Ovary (tissue), 9 donors: Measurements from ENCODE around the gene FBXW7. TPM values are rescaled to one million over a fixed set of nuclear protein-coding genes. Genes with fewer than 3 reads are reported as not detected.

Source experiments
- DNase-seq, 5 donors: peaks; one replicate each; pipeline ENCODE4 v3.0.0-alpha.2; 2019 to 2020
- H3K27ac ChIP-seq, 2 donors: fragments of 200-600 bp; one replicate each; pipeline versions ENCODE4 v1.5.1 to v1.8.0; 2019 to 2022
- H3K27me3 ChIP-seq: fragments of 200-600 bp; one replicate; pipeline ENCODE4 v1.8.0; 2022
- H3K36me3 ChIP-seq: fragments of 200-600 bp; sonication (generic); one replicate; pipeline ENCODE4 v1.5.1; 2019
- H3K4me1 ChIP-seq: one replicate; pipeline ENCODE4 v1.8.1; 2013; ENCODE audit warnings: mild to moderate bottlenecking, moderate library complexity; ENCODE audit not compliant: insufficient read depth
- H3K4me3 ChIP-seq: fragments of 200-600 bp; sonication (generic); one replicate; pipeline ENCODE4 v1.5.1; 2017
- H3K9me3 ChIP-seq, 2 donors: fragments of 200-600 bp in 1 of 2; sonication (generic) in 1 of 2; one replicate each; pipeline versions ENCODE4 v1.5.1 to v1.8.1; 2013 to 2019; ENCODE audit warnings: mild to moderate bottlenecking in 1 of 2, moderate library complexity in 1 of 2
- CTCF ChIP-seq, 3 donors: fragments of 450-650 bp in 2 of 3; fragments of 200-600 bp in 1 of 3; IDR thresholded peaks; one replicate each; pipeline versions ENCODE4 v1.5.1 to v1.8.0; 2016 to 2022; ENCODE audit warnings: antibody characterized with exemption in 3 of 3, mild to moderate bottlenecking in 1 of 3
- EP300 ChIP-seq: sonication (generic); formaldehyde crosslinking; IDR thresholded peaks from one replicate; pipeline ENCODE4 v1.6.1; 2017; ENCODE audit warnings: antibody characterized with exemption
- POLR2A ChIP-seq: fragments of 450-650 bp; IDR thresholded peaks from one replicate; pipeline ENCODE4 v1.6.1; 2017; ENCODE audit warnings: antibody characterized with exemption, mild to moderate bottlenecking, moderate library complexity
- WGBS, 3 donors: extraction: QIAGEN DNeasy Blood & Tissue Kit in 1 of 3; methylation state at CpG; one replicate each; pipeline versions ENCODE4 v1.1.5 to v1.1.7; 2013 to 2017; 5-methylcytosine and 5-hydroxymethylcytosine counted together
- intact Hi-C, 4 donors: fragments of 100-400 bp; cut with DNase I; formaldehyde crosslinking; loops; one replicate each; pipeline versions ENCODE4 v1.11.0 to v1.15.1; 2022 to 2023
- polyA plus RNA-seq, 2 donors: library from polyadenylated mRNA; stranded (reverse); fragments of 200-250 nt in 1 of 2; fragments of 350-450 nt in 1 of 2; fragmentation: Illumina TruSeq in 1 of 2; extraction: RNeasy Lipid Tissue Mini Kit (QIAGEN cat#74804) in 1 of 2; gene quantifications; one replicate each; pipeline ENCODE4 v1.2.3, GENCODE V29; 2013 to 2014
- total RNA-seq, 7 donors: library from RNA; depleted of rRNA in 2 of 7; stranded (reverse); fragments of >200 nt in 2 of 7; fragmentation: NEBNext Ultra II Directional in 3 of 7; extraction: Animal tissue kit (Norgen Biotek cat#: 25700) in 3 of 7; gene quantifications; one replicate each; pipeline versions ENCODE4 v1.1.0 to v1.2.4, GENCODE V29; 2016 to 2023
- donor health status: DM: no; HTN: no; CAD: no; lungs with moderate emphysema.
- donor health status: DM: no; HTN: no; CAD: no.
- donor health status: Bipolar disorder and iron deficiency.
- donor health status: DM: yes; HTN: yes; CAD: no.
- donor health status: DM: no; HTN: no; CAD: no.
- donor health status: DM: yes; HTN: yes; CAD: no.

The FBXW7 gene
- total and polyA plus RNA-seq, 9 donors: 9.1 to 66.8 (median 42.9) TPM

- 94 to 95% (median 95%) methylated on average over 4 of the region's 4 CpGs for WGBS, 3 donors
- H3K27ac ChIP-seq: no peak overlapping the region
- TF ChIP-seq EP300 (no peak), CTCF (IDR thresholded peaks at IDR 0.05) (no peak), POLR2A (no peak)
- no peaks in the 10 kb centered on the region for H3K9me3 ChIP-seq
- H3K4me3 ChIP-seq: no peak overlapping the region
- intact Hi-C loops: no loop called here
- no peaks in the 10 kb centered on the region for H3K27me3 ChIP-seq
- H3K4me1 ChIP-seq: no peaks in the 10 kb centered on the region
- DNase-seq: no peak
- no peaks in the 10 kb centered on the region for H3K36me3 ChIP-seq
These were observed 47.6 kb downstream of the FBXW7 start for GRCh38 chr4:152488246-152488645.

GRCh38 chr4:152486429-152487389 lies 49.2 kb downstream of the FBXW7 start:
- no peak for TF ChIP-seq CTCF (IDR thresholded peaks at IDR 0.05)
- no peak for TF ChIP-seq POLR2A
- TF ChIP-seq EP300: no peak
- Histone ChIP-seq H3K4me3 (no peak overlapping the region), H3K4me1 (no peaks in the 10 kb centered on the region), H3K27me3 (no peaks in the 10 kb centered on the region), H3K27ac (no peak overlapping the region), H3K36me3 (no peaks in the 10 kb centered on the region), H3K9me3 (no peaks in the 10 kb centered on the region)
- intact Hi-C loops: no loop called here
- WGBS, 3 donors: 40 to 70% (median 49%) methylated on average over 7 of the region's 7 CpGs
- DNase-seq: no peak

- 44 to 70% (median 45%) methylated on average over 6 of the region's 6 CpGs for WGBS, 3 donors
These were observed 50.1 kb downstream of the FBXW7 start for GRCh38 chr4:152485726-152486276.

DNA sequence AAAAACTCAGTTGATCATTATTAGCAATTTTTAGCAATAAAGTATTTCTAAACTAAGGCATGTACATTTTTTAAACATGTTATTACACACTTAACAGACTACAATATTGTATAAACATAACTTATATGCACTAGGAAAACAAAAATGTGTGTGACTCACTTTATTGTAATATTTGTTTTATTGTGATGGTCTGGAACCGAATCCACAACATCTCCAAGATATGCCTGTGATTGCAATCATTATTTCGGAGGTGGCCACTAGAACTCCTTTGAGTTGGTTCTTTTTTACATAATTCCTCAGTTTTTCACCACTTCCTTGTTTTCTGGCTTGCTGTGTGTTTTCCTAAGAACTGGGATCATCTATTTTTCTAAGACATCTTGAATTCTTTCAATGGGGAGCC lies 53.7 kb downstream of the FBXW7 start:
- Histone ChIP-seq H3K4me3 (no peak overlapping the region), H3K27ac (no peak overlapping the region), H3K9me3 (no peaks in the 10 kb centered on the region), H3K4me1 (no peaks in the 10 kb centered on the region), H3K36me3 (no peaks in the 10 kb centered on the region), H3K27me3 (no peaks in the 10 kb centered on the region)
- DNase-seq: no peak
- 91 to 96% (median 94%) methylated on average over 2 of the region's 2 CpGs for WGBS, 3 donors
- intact Hi-C loops: no loop called here
- no peak for TF ChIP-seq POLR2A
- TF ChIP-seq EP300: no peak
- no peak for TF ChIP-seq CTCF (IDR thresholded peaks at IDR 0.05)

More at GRCh38 chr4:152485726-152486276, 50.1 kb downstream of the FBXW7 start:
- intact Hi-C loops: no loop called here
- Histone ChIP-seq H3K36me3 (no peaks in the 10 kb centered on the region), H3K27ac (no peak overlapping the region), H3K4me3 (no peak overlapping the region), H3K27me3 (no peaks in the 10 kb centered on the region), H3K9me3 (no peaks in the 10 kb centered on the region), H3K4me1 (no peaks in the 10 kb centered on the region)
- DNase-seq: no peak
- no peak for TF ChIP-seq POLR2A
- TF ChIP-seq EP300: no peak
- no peak for TF ChIP-seq CTCF (IDR thresholded peaks at IDR 0.05)
